Measurements from ENCODE around the gene PAH. TPM values are rescaled to one million over a fixed set of nuclear protein-coding genes. Genes with fewer than 3 reads are reported as not detected.
A peak's percentile ranks its signal among the peaks of the same experiment; 100 is the strongest.

Gene PAH
- total RNA-seq, 1 experiment from 2014 or later = 5.7 TPM

GRCh38 chr12:102961466-102961855, 44.4 kb upstream of the PAH start:
- peak overlapping the region; percentile 55 for H3K4me3 Mint-ChIP-seq
- H3K4me1 Mint-ChIP-seq = peaks cover 75% of the 10 kb centered on the region
- no peak overlapping the region for H3K27ac Mint-ChIP-seq
- peaks cover 11% of the 10 kb centered on the region for H3K9me3 Mint-ChIP-seq
- CTCF ChIA-PET = interaction anchor here (0.7 to 3.3 kb wide), 4 partner anchors 12 to 614 kb away, joined by 3 to 34 read pairs (median 4); no protein-coding TSS in a partner anchor
- H3K36me3 Mint-ChIP-seq = peaks cover 12% of the 10 kb centered on the region
- no peak for DNase-seq (ENCODE audit: low spot score)
- POLR2A ChIA-PET = interaction anchor here (1.1 kb wide), 1 partner anchor 11 kb away, joined by 4 read pairs; no protein-coding TSS in a partner anchor
- ATAC-seq = no peak
- H3K27me3 Mint-ChIP-seq (ENCODE audit: low read depth) = peaks cover 99% of the 10 kb centered on the region
- TF ChIP-seq ZNF532 (CRISPR knock-in tag; IDR thresholded peaks at IDR 0.05; ENCODE audit: borderline replicate concordance) (no peak), ZNF396 (CRISPR knock-in tag; IDR thresholded peaks at IDR 0.05; ENCODE audit: borderline replicate concordance) (no peak), ETV6 (CRISPR knock-in tag; IDR thresholded peaks at IDR 0.05) (no peak), ZNF512 (CRISPR knock-in tag; IDR thresholded peaks at IDR 0.05; ENCODE audit: borderline replicate concordance) (no peak), TEAD1 (CRISPR knock-in tag; IDR thresholded peaks at IDR 0.05) (no peak), GTF2I (CRISPR knock-in tag; conservative IDR thresholded peaks at IDR 0.05) (no peak), GABPB1 (CRISPR knock-in tag; IDR thresholded peaks at IDR 0.05) (no peak), PRDM15 (CRISPR knock-in tag; IDR thresholded peaks at IDR 0.05) (no peak), ZNF232 (CRISPR knock-in tag; IDR thresholded peaks at IDR 0.05) (no peak), NFE2L1 (CRISPR knock-in tag; IDR thresholded peaks at IDR 0.05) (no peak), RELA (CRISPR knock-in tag; IDR thresholded peaks at IDR 0.05; ENCODE audit: borderline replicate concordance) (no peak), ZNF317 (CRISPR knock-in tag; IDR thresholded peaks at IDR 0.05; ENCODE audit: borderline replicate concordance, low read depth) (no peak), KAT7 (CRISPR knock-in tag; IDR thresholded peaks at IDR 0.05; ENCODE audit: borderline replicate concordance) (no peak), ZNF281 (CRISPR knock-in tag; IDR thresholded peaks at IDR 0.05) (no peak), FOXK1 (CRISPR knock-in tag; IDR thresholded peaks at IDR 0.05) (no peak), MXD4 (CRISPR knock-in tag; IDR thresholded peaks at IDR 0.05; ENCODE audit: borderline replicate concordance) (no peak), ARID4B (CRISPR knock-in tag; IDR thresholded peaks at IDR 0.05; ENCODE audit: borderline replicate concordance) (no peak), GRHL2 (CRISPR knock-in tag; IDR thresholded peaks at IDR 0.05; ENCODE audit: insufficient replicate concordance, severe bottlenecking) (no peak)
